Measurements from ENCODE around the gene CLIC4. TPM values are rescaled to one million over a fixed set of nuclear protein-coding genes. Genes with fewer than 3 reads are reported as not detected.
A peak's percentile ranks its signal among the peaks of the same experiment; 100 is the strongest.

The CLIC4 gene
- total and polyA plus RNA-seq, 10 of the 15 experiments (the other 5 are each of a cell fraction or from before 2014, with no cell fraction given), result 20.4 to 107 (median 69.6) TPM

DNA sequence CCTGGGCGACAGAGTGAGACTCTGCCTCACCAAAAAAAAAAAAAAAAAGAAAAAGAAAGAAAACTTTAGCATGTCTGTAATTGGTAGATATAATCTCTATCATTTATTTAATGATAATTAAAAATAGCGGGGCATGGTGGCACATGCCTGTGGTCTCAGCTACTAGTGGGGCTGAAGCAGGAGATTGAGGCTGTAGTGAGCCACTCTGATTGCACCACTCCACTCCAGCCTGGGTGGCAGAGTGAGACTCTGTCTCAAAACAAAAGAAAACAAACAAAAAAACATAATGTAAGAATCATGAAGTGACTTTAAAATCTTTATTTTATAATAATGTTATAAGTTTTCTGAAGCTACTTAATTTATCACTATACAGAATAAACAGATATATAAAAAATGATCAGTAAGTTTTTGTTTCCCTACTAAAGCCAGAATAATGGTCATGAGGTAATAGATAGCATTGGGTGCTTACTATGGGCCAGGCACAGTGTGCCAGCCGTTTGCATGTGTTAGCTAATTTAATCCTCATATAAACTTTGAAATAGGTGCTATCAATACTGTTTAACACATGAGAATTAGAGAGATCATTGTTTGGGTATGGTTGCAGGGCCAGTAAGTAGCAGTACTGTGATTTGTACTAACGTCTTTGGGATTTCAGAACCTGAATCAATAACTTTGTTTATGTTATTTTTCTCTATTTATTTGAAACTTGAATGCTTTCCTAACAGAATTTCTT, 23.8 kb downstream of the CLIC4 start:
- ATAC-seq, result peak; percentile 68
- peaks cover 7% of the 10 kb centered on the region; the same call in 1 of the 2 replicates for H3K4me1 ChIP-seq (ENCODE audit: control insufficient read depth, insufficient read depth, low read length)
- no peak overlapping the region for H3K9ac ChIP-seq (ENCODE audit: control insufficient read depth, insufficient read depth, low read length)
- CTCF ChIA-PET, result interaction anchor here (0.6 to 7.2 kb wide), 13 partner anchors 9 to 81 kb away, joined by 3 to 42 read pairs (median 5); partner anchors contain the start of gene CLIC4
- peak overlapping the region; percentile 52 for H3K27ac ChIP-seq (ENCODE audit: control insufficient read depth, insufficient read depth)
- WGBS (ENCODE audit: insufficient coverage, insufficient replicate concordance, low lambda C conversion rate, missing lambda C conversion rate), result 52% methylated on average over 3 of the region's 4 CpGs
- in situ Hi-C loops (cut with MboI) (no loop called here), intact Hi-C loops (cut with micrococcal nuclease; ENCODE audit: unreplicated experiment) (no loop called here)
- TF ChIP-seq PAX8 (IDR thresholded peaks at IDR 0.05), result 0 out of 2 replicates have a peak, but pooled peaks have one; percentile 47
- TF ChIP-seq, protein P1, sequence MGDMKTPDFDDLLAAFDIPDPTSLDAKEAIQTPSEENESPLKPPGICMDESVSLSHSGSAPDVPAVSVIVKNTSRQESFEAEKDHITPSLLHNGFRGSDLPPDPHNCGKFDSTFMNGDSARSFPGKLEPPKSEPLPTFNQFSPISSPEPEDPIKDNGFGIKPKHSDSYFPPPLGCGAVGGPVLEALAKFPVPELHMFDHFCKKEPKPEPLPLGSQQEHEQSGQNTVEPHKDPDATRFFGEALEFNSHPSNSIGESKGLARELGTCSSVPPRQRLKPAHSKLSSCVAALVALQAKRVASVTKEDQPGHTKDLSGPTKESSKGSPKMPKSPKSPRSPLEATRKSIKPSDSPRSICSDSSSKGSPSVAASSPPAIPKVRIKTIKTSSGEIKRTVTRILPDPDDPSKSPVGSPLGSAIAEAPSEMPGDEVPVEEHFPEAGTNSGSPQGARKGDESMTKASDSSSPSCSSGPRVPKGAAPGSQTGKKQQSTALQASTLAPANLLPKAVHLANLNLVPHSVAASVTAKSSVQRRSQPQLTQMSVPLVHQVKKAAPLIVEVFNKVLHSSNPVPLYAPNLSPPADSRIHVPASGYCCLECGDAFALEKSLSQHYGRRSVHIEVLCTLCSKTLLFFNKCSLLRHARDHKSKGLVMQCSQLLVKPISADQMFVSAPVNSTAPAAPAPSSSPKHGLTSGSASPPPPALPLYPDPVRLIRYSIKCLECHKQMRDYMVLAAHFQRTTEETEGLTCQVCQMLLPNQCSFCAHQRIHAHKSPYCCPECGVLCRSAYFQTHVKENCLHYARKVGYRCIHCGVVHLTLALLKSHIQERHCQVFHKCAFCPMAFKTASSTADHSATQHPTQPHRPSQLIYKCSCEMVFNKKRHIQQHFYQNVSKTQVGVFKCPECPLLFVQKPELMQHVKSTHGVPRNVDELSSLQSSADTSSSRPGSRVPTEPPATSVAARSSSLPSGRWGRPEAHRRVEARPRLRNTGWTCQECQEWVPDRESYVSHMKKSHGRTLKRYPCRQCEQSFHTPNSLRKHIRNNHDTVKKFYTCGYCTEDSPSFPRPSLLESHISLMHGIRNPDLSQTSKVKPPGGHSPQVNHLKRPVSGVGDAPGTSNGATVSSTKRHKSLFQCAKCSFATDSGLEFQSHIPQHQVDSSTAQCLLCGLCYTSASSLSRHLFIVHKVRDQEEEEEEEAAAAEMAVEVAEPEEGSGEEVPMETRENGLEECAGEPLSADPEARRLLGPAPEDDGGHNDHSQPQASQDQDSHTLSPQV (IDR thresholded peaks at IDR 0.05), result no peak
- FAIRE-seq, result no peak
- RAD21 ChIA-PET (ENCODE audit: unreplicated experiment), result interaction anchor here (0.7 to 6.2 kb wide), 8 partner anchors 17 to 265 kb away, joined by 3 to 56 read pairs (median 8); partner anchors contain the start of gene CLIC4
- H2AFZ ChIP-seq (ENCODE audit: control insufficient read depth, low read depth, low read length), result no peak overlapping the region
- POLR2A ChIA-PET, result interaction anchor here (0.6 to 2.5 kb wide), 13 partner anchors 11 to 859 kb away, joined by 3 to 14 read pairs (median 5); partner anchors contain the start of gene CLIC4
- H3K27me3 ChIP-seq (replicated peaks in 1 of 2; ENCODE audit: control insufficient read depth in 2 of 2, insufficient read depth in 2 of 2, low read length in 1 of 2), result no peaks in the 10 kb centered on the region
- BruUV-seq (replicated peaks), result no TSS peak
- H3K4me3 ChIP-seq, result no peak overlapping the region
- H3K36me3 ChIP-seq (ENCODE audit: control insufficient read depth in 2 of 2, insufficient read depth in 2 of 2, low read length in 1 of 2), result no peaks in the 10 kb centered on the region; a peak in 2 of 4 replicates
- DNase-seq (ENCODE audit: low read depth, low spot score), result no peak
- peaks cover 53% of the 10 kb centered on the region for H3K79me2 ChIP-seq (ENCODE audit: control insufficient read depth, insufficient read depth, low read length)
- SMC1A ChIA-PET (ENCODE audit: uncharacterized antibody, unreplicated experiment), result interaction anchor here (0.8 to 14.8 kb wide), 11 partner anchors 8 to 80 kb away, joined by 3 to 174 read pairs (median 4); partner anchors contain the start of gene CLIC4
- no peaks in the 10 kb centered on the region for H4K20me1 ChIP-seq (ENCODE audit: control insufficient read depth, insufficient read depth)
- H3K9me3 ChIP-seq (replicated peaks; ENCODE audit: control insufficient read depth, insufficient read depth, low read length), result no peaks in the 10 kb centered on the region
- H3K4me2 ChIP-seq (ENCODE audit: control insufficient read depth, insufficient read depth), result peak overlapping the region; percentile 36; the same call in 1 of the 2 replicates
